NCI-H1417 treated with DMSO at 0.1 percent for 48 hours (cell line): Measurements from ENCODE around the gene FASTK.

Experiments
- DNase-seq: peaks from one replicate; lab custom pipeline; 2025; lab: John Stamatoyannopoulos, UW

The FASTK gene

GRCh38 chr7:151064454-151064853 is 16.2 kb downstream of the FASTK start:
- DNase-seq = no peak

- DNase-seq = no peak
These were observed 17.4 kb downstream of the FASTK start for GRCh38 chr7:151063212-151063561.

- no peak for DNase-seq
These were observed 18.0 kb downstream of the FASTK start for GRCh38 chr7:151062399-151063211.

- DNase-seq = no peak
These were observed 18.6 kb downstream of the FASTK start for GRCh38 chr7:151062111-151062398.

GRCh38 chr7:151061213-151062110 is 19.1 kb downstream of the FASTK start:
- no peak for DNase-seq

- no peak for DNase-seq
These were observed 20.0 kb downstream of the FASTK start for GRCh38 chr7:151060416-151061212.

GRCh38 chr7:151060113-151060415 is 20.5 kb downstream of the FASTK start:
- no peak for DNase-seq

GRCh38 chr7:151059367-151060112 is 21.1 kb downstream of the FASTK start, which contains the start of gene SLC4A2:
Gene SLC4A2 (plus strand): TSS chr7:151059589. CDS start chr7:151061988, 2,399 bp downstream.
- no peak for DNase-seq

- DNase-seq = no peak
These were observed 21.7 kb downstream of the FASTK start for GRCh38 chr7:151058781-151059366.

- DNase-seq = peak; percentile 99
These were observed 22.4 kb downstream of the FASTK start for GRCh38 chr7:151057989-151058780.

- no peak for DNase-seq
These were observed 23.1 kb downstream of the FASTK start, which contains the start of gene CDK5 for GRCh38 chr7:151057506-151057988. Gene CDK5 (minus strand): TSS chr7:151057897. CDS start chr7:151057848, 49 bp downstream.

- DNase-seq = no peak
These were observed 23.7 kb downstream of the FASTK start for GRCh38 chr7:151056666-151057505.

GRCh38 chr7:151056283-151056665 is 24.3 kb downstream of the FASTK start:
- DNase-seq = no peak

- DNase-seq = no peak
These were observed 26.9 kb downstream of the FASTK start for GRCh38 chr7:151053751-151054150.

- no peak for DNase-seq
These were observed 27.5 kb downstream of the FASTK start for GRCh38 chr7:151053096-151053495.

- no peak for DNase-seq
These were observed 29.5 kb downstream of the FASTK start for GRCh38 chr7:151051108-151051507.

GRCh38 chr7:151048911-151049463 is 31.6 kb downstream of the FASTK start:
- no peak for DNase-seq

- DNase-seq = no peak
These were observed 32.4 kb downstream of the FASTK start, which contains the start of gene ASIC3 for GRCh38 chr7:151047976-151048815. Gene ASIC3 (plus strand): TSS chr7:151048531. CDS start chr7:151048886, 355 bp downstream.
